GM18502 (cell line): ENCODE measurements around the gene GPRASP1.
"Not testable (repeated sequence)": the region's sequence is repeated elsewhere in the genome, so short reads cannot be mapped to it uniquely, and the experiment has no call there.

ENCODE experiments used
- ATAC-seq: cut with Tn5 transposase; IDR thresholded peaks from one replicate; pipeline ENCODE4 v1.9.1; 2021; ENCODE audit warnings: mild to moderate bottlenecking; ENCODE audit not compliant: unreplicated experiment, poor library complexity

The GPRASP1 gene, protein sequence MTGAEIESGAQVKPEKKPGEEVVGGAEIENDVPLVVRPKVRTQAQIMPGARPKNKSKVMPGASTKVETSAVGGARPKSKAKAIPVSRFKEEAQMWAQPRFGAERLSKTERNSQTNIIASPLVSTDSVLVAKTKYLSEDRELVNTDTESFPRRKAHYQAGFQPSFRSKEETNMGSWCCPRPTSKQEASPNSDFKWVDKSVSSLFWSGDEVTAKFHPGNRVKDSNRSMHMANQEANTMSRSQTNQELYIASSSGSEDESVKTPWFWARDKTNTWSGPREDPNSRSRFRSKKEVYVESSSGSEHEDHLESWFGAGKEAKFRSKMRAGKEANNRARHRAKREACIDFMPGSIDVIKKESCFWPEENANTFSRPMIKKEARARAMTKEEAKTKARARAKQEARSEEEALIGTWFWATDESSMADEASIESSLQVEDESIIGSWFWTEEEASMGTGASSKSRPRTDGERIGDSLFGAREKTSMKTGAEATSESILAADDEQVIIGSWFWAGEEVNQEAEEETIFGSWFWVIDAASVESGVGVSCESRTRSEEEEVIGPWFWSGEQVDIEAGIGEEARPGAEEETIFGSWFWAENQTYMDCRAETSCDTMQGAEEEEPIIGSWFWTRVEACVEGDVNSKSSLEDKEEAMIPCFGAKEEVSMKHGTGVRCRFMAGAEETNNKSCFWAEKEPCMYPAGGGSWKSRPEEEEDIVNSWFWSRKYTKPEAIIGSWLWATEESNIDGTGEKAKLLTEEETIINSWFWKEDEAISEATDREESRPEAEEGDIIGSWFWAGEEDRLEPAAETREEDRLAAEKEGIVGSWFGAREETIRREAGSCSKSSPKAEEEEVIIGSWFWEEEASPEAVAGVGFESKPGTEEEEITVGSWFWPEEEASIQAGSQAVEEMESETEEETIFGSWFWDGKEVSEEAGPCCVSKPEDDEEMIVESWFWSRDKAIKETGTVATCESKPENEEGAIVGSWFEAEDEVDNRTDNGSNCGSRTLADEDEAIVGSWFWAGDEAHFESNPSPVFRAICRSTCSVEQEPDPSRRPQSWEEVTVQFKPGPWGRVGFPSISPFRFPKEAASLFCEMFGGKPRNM (N-terminal part only)

DNA sequence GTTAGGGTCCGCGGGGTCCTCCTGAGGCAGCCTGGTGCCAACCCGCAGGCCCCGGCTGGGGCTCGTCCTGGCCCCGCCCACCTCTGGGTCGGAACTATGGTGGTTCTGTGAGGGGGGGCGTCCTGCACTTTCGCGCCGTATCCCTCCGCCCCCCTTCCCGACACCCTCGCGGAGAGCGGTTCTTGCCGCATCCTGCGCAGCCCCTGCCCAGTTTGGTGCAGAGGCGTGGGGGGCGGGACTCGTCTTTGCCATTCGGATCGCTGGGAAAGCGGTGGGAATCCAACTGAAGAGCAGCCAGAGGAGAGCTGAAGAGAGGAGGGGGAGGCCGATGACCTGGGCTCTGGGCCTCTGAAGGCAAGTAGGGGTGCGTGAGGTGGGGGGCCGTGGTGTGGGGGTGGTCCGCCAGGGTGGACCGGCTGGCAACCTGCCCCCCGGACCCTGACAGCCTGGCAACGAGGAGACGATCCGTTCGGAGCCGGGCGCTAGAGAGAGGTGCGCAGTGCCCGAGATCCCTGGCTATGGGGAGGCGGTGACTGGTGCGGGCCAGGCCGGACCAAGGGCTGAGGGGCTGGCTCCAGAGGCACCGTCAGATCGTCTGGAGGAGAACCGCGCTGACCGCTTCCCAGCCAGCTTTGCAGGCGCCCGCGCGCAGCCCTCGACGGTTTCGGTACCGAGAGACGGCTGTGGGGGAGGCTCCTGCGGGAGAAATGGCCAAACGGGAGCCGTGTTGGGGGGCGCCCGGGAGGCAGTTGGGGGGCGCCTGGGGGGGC lies at the start of gene GPRASP1:
Gene GPRASP1, plus strand, starts transcription at position 242 of the 770 bp plus-strand sequence. CDS start 2,431 bp downstream, outside the sequence.
- peak; percentile 36 for ATAC-seq

DNA sequence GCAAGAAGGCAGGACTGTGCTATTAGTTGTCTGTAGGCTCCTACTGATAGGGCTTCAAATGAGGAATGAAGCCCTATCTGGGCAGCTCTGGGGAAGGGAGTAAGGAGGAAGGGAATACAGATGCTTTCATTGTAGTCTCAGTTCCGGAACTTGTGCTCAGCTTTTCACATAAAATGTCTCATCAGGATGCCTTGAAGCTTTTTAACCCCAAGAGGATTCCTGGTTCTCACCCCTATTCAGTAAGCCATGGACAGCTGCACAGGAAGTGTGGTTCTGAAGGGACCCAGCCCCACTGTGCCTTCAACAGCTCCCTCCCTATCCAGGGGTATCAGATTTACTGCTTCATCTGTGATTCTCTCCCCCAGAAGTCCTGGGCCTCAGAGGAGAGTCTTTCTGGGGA lies 47.0 kb upstream of the GPRASP1 start:
- no peak for ATAC-seq

DNA sequence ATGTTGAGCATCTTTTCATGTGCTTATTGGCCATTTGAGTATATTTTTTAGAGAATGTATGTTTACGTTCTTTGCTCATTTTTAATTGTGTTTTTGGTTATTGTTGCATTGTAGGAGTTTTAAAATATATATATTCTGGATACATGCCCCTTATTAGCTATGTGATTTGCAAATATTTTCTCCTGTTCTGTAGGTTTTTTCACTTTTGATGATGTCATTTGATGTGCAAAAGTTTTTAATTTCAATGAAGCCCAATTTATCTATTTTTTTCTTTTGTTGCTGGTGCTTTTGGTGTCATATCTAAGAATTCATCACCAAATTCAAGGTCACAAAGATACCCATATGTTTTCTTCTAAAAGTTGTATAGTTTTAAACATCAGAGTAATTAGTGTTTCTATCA lies 45.2 kb upstream of the GPRASP1 start:
- no peak for ATAC-seq

DNA sequence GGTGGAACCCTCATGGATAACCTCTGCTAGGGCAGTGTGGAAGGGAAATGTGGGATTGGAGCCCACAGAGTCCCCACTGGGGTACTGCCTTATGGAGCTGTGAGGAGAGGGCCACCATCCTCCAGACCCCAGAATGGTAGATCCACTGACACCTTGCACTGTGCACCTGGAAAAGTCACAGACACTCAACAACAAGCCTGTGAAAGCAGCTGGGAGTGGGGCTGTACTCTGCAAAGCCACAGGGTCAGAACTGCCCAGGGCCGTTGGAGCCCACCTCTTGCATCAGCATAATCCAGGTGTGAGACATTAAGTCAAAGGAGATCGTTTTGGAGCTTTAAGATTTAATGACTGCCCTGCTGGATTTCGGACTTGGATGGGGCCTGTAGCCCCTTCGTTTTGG lies 40.4 kb upstream of the GPRASP1 start:
- ATAC-seq: no peak

DNA sequence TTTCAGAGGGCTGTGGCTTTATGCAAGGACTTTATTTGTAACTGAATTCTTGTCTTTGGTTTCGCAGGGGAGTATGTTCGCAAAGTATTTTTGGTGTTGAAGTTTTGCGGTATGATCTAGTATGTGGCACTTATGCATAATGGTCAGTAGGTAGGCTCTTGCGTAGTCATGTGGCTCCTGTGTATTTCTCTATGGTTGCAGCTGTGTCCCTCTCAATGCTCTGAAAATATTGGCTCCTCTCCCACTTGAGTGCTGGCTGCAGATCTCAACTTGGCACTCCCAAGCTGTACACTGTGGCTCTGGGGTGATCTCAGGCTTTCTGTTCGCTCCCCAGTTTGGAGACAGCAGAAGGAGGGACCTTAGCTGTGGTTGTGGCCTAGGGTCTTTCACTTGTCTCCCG lies 27.2 kb upstream of the GPRASP1 start:
- no peak for ATAC-seq

DNA sequence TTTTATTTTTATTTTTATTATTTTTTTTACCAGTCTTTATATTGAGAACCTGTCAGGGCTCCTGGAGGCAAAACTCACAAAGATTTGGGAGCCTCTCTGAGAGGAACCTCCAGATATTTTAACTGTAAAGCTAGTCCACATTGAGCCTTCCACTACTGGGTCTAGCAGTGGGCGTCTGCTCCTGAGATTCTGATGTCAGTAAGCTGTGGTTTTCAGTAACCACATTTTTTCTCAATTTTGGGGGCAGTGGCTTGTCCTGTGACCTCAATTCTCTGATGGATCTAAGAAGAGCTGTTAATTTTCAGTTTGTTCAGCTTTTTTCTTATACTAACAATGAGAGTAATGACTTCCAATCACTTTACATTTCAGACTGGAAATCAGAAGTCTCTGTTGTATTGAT lies 23.6 kb upstream of the GPRASP1 start:
- peak; percentile 43 for ATAC-seq

DNA sequence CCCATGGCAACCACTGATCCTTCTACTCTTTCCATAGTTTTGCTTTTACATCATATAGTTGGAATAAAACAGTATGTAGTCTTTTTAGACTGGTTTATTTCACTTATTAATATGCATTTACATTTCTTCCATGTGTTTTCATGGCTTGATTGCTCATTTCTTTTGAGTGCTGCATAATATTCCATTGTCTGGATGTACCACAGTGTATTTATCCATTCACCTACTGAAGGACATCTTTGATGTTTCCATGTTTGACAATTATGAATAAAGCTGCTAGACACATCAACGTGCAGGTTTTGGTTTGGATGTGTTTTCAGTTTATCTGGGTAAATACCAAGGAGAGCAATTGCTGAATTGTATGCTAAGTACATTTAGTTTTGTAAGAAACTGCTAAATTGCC lies 13.7 kb upstream of the GPRASP1 start:
- no peak for ATAC-seq

DNA sequence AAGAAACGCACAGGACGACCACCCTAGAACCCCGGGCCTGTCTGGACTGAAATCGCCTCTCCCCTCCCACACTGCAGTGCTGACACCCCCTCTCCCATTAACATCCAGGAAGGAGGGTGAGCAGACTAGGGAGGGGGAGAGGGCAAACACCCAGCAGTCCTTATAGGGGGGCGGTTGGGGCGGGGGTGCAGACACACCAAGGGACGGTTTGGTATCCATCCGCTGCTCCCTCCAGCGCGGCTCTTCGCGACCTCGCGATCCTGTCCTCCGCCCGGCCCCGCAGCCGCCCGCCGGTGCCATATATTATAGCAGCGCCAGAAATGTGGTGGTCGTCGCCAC lies 411 bp upstream of the GPRASP1 start:
- ATAC-seq: no peak

DNA sequence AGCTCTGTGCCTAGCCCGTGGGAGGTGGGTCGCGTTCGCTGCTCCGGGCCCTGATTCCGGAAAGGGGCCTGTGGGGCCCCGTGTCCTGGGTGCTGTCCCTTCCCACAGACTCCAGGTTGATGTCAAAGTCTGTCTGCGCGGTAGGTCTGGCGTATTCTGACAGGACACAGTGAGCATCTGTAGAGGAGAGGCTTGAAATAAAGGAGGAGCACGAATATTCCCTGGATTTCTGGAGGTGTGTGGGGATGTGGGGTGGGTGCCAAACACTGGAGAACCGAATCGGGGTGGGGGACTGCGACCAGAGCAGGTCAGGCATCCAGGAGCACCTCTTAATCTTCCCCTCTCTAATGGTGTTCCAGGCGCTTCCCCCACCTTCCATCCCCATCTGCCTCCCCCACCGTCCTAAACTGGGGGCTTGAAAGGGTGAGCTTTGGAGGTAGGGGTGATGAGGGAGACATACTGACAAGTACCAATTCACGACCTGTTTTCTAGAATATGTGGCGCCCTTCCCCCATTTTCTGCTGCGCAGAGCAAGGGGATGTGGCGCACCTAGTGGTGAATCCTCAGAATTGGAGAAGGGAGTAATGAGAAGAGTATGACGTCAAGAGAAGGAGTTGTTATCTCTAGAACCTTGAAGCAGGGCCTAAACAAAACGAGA lies 877 bp downstream of the GPRASP1 start:
- peak; percentile 81 for ATAC-seq

DNA sequence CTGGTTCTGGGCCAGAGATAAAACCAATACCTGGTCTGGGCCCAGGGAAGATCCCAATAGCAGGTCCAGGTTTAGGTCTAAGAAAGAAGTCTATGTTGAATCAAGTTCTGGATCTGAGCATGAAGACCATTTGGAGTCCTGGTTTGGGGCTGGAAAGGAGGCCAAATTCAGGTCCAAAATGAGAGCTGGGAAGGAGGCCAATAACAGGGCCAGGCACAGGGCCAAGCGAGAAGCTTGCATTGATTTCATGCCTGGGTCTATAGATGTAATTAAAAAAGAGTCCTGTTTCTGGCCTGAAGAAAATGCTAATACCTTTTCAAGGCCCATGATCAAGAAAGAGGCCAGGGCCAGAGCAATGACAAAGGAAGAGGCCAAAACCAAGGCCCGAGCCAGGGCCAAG lies 3.4 kb downstream of the GPRASP1 start:
- no peak for ATAC-seq

DNA sequence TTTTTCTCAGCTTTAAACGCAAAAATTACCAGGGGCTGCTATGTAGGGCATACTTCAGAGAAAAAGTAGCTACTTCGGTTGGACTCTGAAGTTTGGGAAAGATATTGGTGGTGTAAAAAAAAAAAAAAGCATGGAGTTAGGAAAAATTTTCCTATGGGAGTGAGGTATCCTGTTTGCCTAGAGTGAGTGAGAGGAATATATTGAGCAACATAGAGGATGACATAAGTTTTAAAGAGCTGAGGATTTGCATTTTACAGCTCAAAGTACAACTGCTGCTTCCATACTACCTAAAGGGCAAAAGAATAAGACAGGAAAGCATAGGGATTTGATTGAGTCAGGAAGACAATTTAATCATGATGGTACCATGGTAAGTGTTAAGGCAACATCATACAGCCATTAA lies 7.3 kb downstream of the GPRASP1 start:
- ATAC-seq: no peak

DNA sequence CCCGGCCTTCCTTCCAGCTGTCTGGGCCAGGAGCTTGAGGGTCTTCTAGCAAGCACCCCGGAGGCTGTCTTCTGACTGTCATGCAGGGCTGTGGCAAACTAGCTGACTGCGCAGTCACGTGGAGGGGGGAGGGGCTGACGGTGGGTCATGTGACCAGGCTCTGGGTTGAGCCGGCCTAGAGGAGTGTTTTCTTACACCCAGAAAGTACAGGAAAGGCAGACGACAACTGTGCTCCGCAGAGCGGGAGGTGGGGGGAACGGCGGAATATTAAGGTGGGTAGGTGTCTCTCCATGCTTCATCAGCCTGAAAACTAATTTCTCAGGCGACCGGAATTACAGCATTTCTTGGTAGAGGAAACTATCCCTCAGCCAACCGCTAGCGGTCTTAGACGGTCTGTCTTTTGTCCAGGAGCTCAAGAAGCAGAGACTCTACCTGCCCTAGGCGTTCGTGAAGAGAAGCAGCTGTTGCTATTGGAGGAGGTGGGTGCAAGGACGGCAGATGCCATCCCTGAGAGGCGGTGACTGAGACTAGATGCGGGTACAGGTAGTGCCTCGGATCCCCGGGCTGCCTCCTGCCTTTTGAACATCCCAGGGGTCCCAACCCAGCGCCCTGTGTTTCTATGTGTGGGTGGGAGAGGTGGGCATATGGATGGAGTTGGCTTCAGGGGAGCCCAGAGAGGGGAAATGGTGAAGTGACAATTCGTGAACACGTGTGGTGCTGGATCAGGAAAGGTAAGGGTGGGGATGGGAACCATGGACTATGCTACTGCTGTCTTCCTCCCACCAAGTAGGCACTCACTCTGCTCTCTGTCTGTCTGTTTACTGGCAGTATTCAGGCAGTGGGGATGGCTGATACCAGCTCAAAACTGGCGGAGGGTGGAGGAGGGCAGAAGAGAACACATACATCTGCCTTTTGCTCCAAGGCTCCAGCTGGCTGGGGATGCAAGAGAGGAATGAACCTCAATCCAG lies 8.8 kb downstream of the GPRASP1 start:
- ATAC-seq: peak; percentile 99

DNA sequence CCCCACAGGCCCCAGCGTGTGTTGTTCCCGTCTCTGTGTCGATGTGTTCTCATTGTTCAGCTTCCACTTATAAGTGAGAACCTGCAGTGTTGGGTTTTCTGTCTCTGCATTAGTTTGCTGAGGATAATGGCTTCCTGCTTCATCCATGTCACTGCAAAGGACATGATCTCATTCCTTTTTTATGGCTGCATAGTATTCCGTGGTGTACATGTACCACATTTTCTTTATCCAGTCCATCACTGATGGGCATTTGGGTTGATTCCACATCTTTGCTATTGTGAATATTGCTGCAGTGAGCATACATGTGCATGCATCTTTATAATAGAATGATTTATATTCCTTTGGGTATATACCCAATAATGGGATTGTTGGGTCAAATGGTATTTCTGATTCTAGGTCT lies 12.5 kb downstream of the GPRASP1 start:
- ATAC-seq: not testable (repeated sequence)

DNA sequence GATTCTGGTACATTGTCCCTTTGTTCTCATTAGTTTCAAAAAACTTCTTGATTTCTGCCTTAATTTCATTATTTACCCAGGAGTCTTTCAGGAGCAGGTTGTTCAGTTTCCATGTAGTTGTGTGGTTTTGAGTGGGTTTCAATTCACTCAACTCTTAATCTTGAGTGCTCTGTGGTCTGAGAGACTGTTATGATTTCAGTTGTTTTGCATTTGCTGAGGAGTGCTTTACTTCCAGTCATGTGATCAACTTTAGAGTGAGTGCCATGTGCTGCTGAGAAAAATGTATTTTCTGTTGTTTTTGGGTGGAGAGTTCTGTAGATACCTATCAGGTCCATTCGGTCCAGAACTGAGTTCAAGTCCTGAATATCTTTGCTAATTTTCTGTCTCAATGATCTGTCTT lies 15.8 kb downstream of the GPRASP1 start:
- not testable (repeated sequence) for ATAC-seq

DNA sequence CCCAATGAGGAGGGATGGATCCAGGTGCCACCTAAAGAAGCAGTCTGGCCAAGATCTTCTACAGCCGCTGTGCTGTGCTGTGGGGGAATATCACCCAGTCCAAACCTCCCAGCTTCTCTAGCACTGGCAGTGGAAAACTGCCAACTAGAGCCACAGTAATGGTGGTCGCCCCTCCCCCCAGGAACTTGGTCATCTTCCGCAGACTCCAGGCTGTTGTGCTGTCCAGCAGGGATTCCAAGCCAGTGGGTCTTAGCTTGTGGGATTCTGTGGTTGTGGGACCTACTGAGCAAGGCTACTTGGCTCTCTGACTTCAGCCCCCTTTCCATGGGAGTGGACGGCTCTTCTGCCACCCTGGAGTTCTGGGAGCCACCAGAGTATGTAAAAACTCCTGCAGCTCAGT lies 18.2 kb downstream of the GPRASP1 start:
- ATAC-seq: no peak

DNA sequence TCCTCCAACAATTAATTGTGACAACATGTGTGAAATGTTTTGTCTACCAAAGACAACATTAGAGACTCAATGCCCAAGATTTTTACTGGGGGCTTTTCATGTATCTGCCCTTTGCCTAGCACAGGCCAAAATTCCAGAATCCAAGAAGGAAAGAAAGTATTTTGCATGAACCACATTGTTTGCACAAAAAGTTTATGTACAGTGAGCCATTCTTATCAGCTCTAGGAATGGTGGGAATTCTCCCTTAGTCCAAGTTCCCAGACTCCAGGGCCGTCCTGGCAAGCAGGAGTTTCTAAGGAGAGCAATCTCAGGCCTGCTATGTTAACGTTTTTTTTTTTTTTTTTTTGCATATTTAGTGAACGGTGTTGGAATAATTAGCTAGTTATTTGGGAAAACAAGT lies 21.6 kb downstream of the GPRASP1 start:
- ATAC-seq: no peak

DNA sequence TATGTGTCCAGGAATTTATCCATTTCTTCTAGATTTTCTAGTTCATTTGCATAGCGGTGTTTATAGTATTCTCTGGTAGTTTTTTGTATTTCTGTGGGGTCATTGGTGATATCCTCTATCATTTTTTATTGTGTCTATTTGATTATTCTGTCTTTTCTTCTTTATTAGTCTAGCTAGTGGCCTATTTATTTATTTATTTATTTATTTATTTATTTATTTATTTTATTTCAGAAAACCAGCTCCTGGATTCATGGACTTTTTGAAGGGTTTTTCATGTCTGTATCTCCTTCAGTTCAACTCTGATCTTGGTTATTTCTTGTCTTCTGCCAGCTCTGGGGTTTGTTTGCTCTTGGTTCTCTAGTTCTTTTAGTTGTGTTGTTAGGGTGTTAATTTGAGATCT lies 26.2 kb downstream of the GPRASP1 start:
- ATAC-seq: not testable (repeated sequence)

DNA sequence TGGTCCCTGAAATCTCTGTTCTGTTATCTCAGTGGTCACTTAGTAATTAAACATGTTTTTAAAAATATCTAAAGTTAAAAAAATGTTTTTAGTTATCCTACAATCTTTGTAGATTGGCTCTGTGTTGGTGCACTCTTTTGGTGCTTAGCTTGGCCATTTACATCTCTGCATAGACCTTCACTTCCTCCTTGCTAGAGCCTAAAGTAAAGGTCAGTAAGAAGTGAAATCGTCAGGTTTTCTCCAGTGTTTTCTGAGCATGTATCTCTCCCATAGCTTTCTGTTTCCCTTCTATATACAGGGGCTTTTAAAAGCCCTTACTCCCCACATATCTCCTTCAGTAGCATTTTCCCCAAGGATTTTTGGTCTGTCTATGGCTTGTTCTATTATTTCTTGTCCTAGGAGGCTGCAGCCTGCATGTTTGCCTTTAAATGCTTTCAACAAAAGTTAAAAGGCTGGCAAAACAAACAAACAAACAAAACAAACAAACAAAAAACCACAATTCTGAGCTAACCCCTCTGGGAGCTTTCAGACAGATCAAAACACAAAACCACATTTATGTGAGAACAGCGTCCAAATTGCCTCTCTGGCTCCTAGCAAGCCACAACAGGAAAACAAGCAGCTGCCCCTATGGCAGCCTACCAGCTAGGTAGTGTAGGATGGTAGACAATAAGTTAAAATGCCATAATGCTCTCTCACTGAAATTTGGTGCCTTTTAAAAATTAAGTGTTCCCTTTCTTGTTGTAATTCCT lies 33.7 kb downstream of the GPRASP1 start:
- no peak for ATAC-seq
